Measurements from ENCODE around the gene WRNIP1. TPM values are rescaled to one million over a fixed set of nuclear protein-coding genes. Genes with fewer than 3 reads are reported as not detected.

The WRNIP1 gene
- total RNA-seq, 1 experiment from 2014 or later = 36.3 TPM

- TF ChIP-seq, protein P1, sequence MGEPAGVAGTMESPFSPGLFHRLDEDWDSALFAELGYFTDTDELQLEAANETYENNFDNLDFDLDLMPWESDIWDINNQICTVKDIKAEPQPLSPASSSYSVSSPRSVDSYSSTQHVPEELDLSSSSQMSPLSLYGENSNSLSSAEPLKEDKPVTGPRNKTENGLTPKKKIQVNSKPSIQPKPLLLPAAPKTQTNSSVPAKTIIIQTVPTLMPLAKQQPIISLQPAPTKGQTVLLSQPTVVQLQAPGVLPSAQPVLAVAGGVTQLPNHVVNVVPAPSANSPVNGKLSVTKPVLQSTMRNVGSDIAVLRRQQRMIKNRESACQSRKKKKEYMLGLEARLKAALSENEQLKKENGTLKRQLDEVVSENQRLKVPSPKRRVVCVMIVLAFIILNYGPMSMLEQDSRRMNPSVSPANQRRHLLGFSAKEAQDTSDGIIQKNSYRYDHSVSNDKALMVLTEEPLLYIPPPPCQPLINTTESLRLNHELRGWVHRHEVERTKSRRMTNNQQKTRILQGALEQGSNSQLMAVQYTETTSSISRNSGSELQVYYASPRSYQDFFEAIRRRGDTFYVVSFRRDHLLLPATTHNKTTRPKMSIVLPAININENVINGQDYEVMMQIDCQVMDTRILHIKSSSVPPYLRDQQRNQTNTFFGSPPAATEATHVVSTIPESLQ (CRISPR knock-in tag; IDR thresholded peaks at IDR 0.05) = no peak
- no peak for TF ChIP-seq FOXK1 (CRISPR knock-in tag; IDR thresholded peaks at IDR 0.05)
- TF ChIP-seq, protein P2, sequence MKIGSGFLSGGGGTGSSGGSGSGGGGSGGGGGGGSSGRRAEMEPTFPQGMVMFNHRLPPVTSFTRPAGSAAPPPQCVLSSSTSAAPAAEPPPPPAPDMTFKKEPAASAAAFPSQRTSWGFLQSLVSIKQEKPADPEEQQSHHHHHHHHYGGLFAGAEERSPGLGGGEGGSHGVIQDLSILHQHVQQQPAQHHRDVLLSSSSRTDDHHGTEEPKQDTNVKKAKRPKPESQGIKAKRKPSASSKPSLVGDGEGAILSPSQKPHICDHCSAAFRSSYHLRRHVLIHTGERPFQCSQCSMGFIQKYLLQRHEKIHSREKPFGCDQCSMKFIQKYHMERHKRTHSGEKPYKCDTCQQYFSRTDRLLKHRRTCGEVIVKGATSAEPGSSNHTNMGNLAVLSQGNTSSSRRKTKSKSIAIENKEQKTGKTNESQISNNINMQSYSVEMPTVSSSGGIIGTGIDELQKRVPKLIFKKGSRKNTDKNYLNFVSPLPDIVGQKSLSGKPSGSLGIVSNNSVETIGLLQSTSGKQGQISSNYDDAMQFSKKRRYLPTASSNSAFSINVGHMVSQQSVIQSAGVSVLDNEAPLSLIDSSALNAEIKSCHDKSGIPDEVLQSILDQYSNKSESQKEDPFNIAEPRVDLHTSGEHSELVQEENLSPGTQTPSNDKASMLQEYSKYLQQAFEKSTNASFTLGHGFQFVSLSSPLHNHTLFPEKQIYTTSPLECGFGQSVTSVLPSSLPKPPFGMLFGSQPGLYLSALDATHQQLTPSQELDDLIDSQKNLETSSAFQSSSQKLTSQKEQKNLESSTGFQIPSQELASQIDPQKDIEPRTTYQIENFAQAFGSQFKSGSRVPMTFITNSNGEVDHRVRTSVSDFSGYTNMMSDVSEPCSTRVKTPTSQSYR (CRISPR knock-in tag; IDR thresholded peaks at IDR 0.05) = no peak
- no peak for TF ChIP-seq GABPB1 (CRISPR knock-in tag; IDR thresholded peaks at IDR 0.05)
- TF ChIP-seq E2F4 (CRISPR knock-in tag; IDR thresholded peaks at IDR 0.05; ENCODE audit: borderline replicate concordance, low read depth) = no peak
- TF ChIP-seq CDX4 (CRISPR knock-in tag; IDR thresholded peaks at IDR 0.05; ENCODE audit: borderline replicate concordance) = no peak
- no peak for TF ChIP-seq KAT7 (CRISPR knock-in tag; IDR thresholded peaks at IDR 0.05; ENCODE audit: borderline replicate concordance)
- TF ChIP-seq ZNF219 (CRISPR knock-in tag; IDR thresholded peaks at IDR 0.05; ENCODE audit: borderline replicate concordance) = no peak
These were observed 12.1 kb upstream of the WRNIP1 start (continued) for GRCh38 chr6:2753110-2753489.

GRCh38 chr6:2753743-2754142 lies 11.4 kb upstream of the WRNIP1 start:
- DNase-seq (ENCODE audit: low spot score) = no peak
- POLR2A ChIA-PET = interaction anchor here (0.6 kb wide), 2 partner anchors 19 to 150 kb away, joined by 3 to 4 read pairs; no protein-coding TSS in a partner anchor
- Mint-ChIP-seq H3K4me1 (0 out of 2 replicates have a peak, but pooled peaks cover 3% of the 10 kb centered on the region), H3K4me3 (no peak overlapping the region), H3K27me3 (ENCODE audit: low read depth) (no peaks in the 10 kb centered on the region), H3K27ac (no peak overlapping the region), H3K9me3 (no peaks in the 10 kb centered on the region), H3K36me3 (no peaks in the 10 kb centered on the region)
- CTCF ChIA-PET = interaction anchor here (1.3 to 1.7 kb wide), 2 partner anchors 12 to 16 kb away, joined by 3 to 7 read pairs; partner anchors contain the start of gene WRNIP1
- ATAC-seq = no peak
- no peak for TF ChIP-seq MXD4 (CRISPR knock-in tag; IDR thresholded peaks at IDR 0.05; ENCODE audit: borderline replicate concordance)
- TF ChIP-seq GABPB1 (CRISPR knock-in tag; IDR thresholded peaks at IDR 0.05) = no peak
- TF ChIP-seq ZBTB21 (CRISPR knock-in tag; IDR thresholded peaks at IDR 0.05; ENCODE audit: borderline replicate concordance) = no peak
- no peak for TF ChIP-seq ETV6 (CRISPR knock-in tag; IDR thresholded peaks at IDR 0.05)
- no peak for TF ChIP-seq NR1H2 (CRISPR knock-in tag; IDR thresholded peaks at IDR 0.05)
- no peak for TF ChIP-seq KAT7 (CRISPR knock-in tag; IDR thresholded peaks at IDR 0.05; ENCODE audit: borderline replicate concordance)
- TF ChIP-seq, protein P3, sequence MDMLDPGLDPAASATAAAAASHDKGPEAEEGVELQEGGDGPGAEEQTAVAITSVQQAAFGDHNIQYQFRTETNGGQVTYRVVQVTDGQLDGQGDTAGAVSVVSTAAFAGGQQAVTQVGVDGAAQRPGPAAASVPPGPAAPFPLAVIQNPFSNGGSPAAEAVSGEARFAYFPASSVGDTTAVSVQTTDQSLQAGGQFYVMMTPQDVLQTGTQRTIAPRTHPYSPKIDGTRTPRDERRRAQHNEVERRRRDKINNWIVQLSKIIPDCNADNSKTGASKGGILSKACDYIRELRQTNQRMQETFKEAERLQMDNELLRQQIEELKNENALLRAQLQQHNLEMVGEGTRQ (CRISPR knock-in tag; IDR thresholded peaks at IDR 0.05) = no peak
- no peak for TF ChIP-seq CREB1 (CRISPR knock-in tag; IDR thresholded peaks at IDR 0.05)
- TF ChIP-seq SP1 (CRISPR knock-in tag; conservative IDR thresholded peaks at IDR 0.05) = no peak
- TF ChIP-seq, protein P4, sequence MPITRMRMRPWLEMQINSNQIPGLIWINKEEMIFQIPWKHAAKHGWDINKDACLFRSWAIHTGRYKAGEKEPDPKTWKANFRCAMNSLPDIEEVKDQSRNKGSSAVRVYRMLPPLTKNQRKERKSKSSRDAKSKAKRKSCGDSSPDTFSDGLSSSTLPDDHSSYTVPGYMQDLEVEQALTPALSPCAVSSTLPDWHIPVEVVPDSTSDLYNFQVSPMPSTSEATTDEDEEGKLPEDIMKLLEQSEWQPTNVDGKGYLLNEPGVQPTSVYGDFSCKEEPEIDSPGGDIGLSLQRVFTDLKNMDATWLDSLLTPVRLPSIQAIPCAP (CRISPR knock-in tag; IDR thresholded peaks at IDR 0.05) = no peak
- no peak for TF ChIP-seq ZNF232 (CRISPR knock-in tag; IDR thresholded peaks at IDR 0.05)
- no peak for TF ChIP-seq ATF3 (CRISPR knock-in tag; conservative IDR thresholded peaks at IDR 0.05)
- TF ChIP-seq, protein P5, sequence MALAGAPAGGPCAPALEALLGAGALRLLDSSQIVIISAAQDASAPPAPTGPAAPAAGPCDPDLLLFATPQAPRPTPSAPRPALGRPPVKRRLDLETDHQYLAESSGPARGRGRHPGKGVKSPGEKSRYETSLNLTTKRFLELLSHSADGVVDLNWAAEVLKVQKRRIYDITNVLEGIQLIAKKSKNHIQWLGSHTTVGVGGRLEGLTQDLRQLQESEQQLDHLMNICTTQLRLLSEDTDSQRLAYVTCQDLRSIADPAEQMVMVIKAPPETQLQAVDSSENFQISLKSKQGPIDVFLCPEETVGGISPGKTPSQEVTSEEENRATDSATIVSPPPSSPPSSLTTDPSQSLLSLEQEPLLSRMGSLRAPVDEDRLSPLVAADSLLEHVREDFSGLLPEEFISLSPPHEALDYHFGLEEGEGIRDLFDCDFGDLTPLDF (CRISPR knock-in tag; IDR thresholded peaks at IDR 0.05) = no peak
- no peak for TF ChIP-seq ZSCAN18 (CRISPR knock-in tag; IDR thresholded peaks at IDR 0.05)
- TF ChIP-seq FOXP1 (CRISPR knock-in tag; IDR thresholded peaks at IDR 0.05; ENCODE audit: borderline replicate concordance) = no peak
- no peak for TF ChIP-seq ZMAT4 (CRISPR knock-in tag; IDR thresholded peaks at IDR 0.05)
- no peak for TF ChIP-seq ERG (CRISPR knock-in tag; IDR thresholded peaks at IDR 0.05)

All from WTC11 (cell line).